ENCODE data around the gene CHD2. TPM values are rescaled to one million over a fixed set of nuclear protein-coding genes. Genes with fewer than 3 reads are reported as not detected.

The CHD2 gene
- total RNA-seq, 1 experiment from 2014 or later: 63.3 TPM

GRCh38 chr15:92910451-92910850 lies 10.3 kb downstream of the CHD2 start:
- Mint-ChIP-seq H3K36me3 (ENCODE audit: insufficient read depth in 1 of 3, low read depth in 3 of 3) (peaks cover 22 to 48% (median 35%) of the 10 kb centered on the region in 3 experiments), H3K4me3 (peak overlapping the region in 1 of 2 experiments; percentile 37; a peak in 2 of 5 replicates), H3K9me3 (no peaks in the 10 kb centered on the region), H3K27me3 (ENCODE audit: low read depth) (no peaks in the 10 kb centered on the region), H3K4me1 (peaks cover 82 to 87% of the 10 kb centered on the region in 2 experiments), H3K27ac (peak overlapping the region in 1 of 3 experiments; percentile 68; a peak in 1 of 7 replicates)
- no peak overlapping the region for H2AK5ac ChIP-seq (ENCODE audit: insufficient read length, low read length)
- H3K56ac ChIP-seq (ENCODE audit: insufficient read length, low read depth, low read length): no peak overlapping the region
- H2BK20ac ChIP-seq (ENCODE audit: low read depth, low read length, poor library complexity, severe bottlenecking): no peak overlapping the region
- H2BK5ac ChIP-seq (ENCODE audit: insufficient read length, low read length): no peak overlapping the region
- no peak overlapping the region for H4K8ac ChIP-seq (replicated peaks; ENCODE audit: insufficient read length, low read depth, low read length)
- H4K5ac ChIP-seq (ENCODE audit: insufficient read length, low read depth, low read length): no peak overlapping the region
- no peaks in the 10 kb centered on the region for H3K9me3 ChIP-seq (ENCODE audit: control insufficient read depth, low read depth, low read length)
- peaks cover 3% of the 10 kb centered on the region for H3K79me1 ChIP-seq (ENCODE audit: insufficient read depth, low read depth, low read length, poor library complexity, severe bottlenecking)
- H3K79me2 ChIP-seq (ENCODE audit: insufficient read depth, low read length): peaks cover 48% of the 10 kb centered on the region
- H3K23ac ChIP-seq (ENCODE audit: insufficient read length, low read depth, low read length): no peak overlapping the region
- no CpG with 5 or more reads among the region's 13 CpGs for WGBS (ENCODE audit: extremely low coverage, insufficient read length, low lambda C conversion rate)
- no peak overlapping the region for H3K9ac ChIP-seq (ENCODE audit: extremely low read depth, insufficient read length, low read length)
- no peak overlapping the region for H3K14ac ChIP-seq (ENCODE audit: insufficient read depth, low read length)
- no peak overlapping the region for H3T11ph ChIP-seq (ENCODE audit: low read length)
- H4K91ac ChIP-seq (ENCODE audit: insufficient read length, low read depth, low read length): no peak overlapping the region
- no peak overlapping the region for H3K27ac ChIP-seq (ENCODE audit: insufficient read length, low read depth, low read length)
- no peak overlapping the region for H2AFZ ChIP-seq (ENCODE audit: low read length)
- H2BK12ac ChIP-seq (ENCODE audit: insufficient read length, low read depth, low read length): no peak overlapping the region
- H3K4ac ChIP-seq (ENCODE audit: low read depth, low read length): no peak overlapping the region
- H3K18ac ChIP-seq (ENCODE audit: insufficient read length, low read depth, low read length): no peak overlapping the region
- no peak for TF ChIP-seq CTCF (conservative IDR thresholded peaks at IDR 0.05)
- no peak for DNase-seq
- no peaks in the 10 kb centered on the region for H4K20me1 ChIP-seq (ENCODE audit: control insufficient read depth, insufficient read depth, insufficient read length)
- H3K4me2 ChIP-seq (ENCODE audit: insufficient read depth, insufficient read length, low read length): no peak overlapping the region
- peaks cover 2% of the 10 kb centered on the region; the same call in 1 of the 2 replicates for H3K4me1 ChIP-seq (ENCODE audit: insufficient read depth, low read length)
- no peaks in the 10 kb centered on the region for H3K27me3 ChIP-seq (ENCODE audit: insufficient read depth, low read length)
- no peak overlapping the region for H2BK15ac ChIP-seq (ENCODE audit: low read depth, low read length)
- H3K23me2 ChIP-seq (ENCODE audit: insufficient read length, low read depth, low read length, poor library complexity, severe bottlenecking): no peaks in the 10 kb centered on the region
- no peak overlapping the region for H2BK120ac ChIP-seq (ENCODE audit: low read depth, low read length, poor library complexity, severe bottlenecking)

Measured in H9 (cell line).